HG03196 (cell line): Measurements from ENCODE around the gene TEAD3.
"Not testable (repeated sequence)": the region's sequence is repeated elsewhere in the genome, so short reads cannot be mapped to it uniquely, and the experiment has no call there.

Experiments used
- ATAC-seq: cut with Tn5 transposase; IDR thresholded peaks from one replicate; pipeline ENCODE4 v1.9.1; 2021; ENCODE audit not compliant: unreplicated experiment

Gene TEAD3

DNA sequence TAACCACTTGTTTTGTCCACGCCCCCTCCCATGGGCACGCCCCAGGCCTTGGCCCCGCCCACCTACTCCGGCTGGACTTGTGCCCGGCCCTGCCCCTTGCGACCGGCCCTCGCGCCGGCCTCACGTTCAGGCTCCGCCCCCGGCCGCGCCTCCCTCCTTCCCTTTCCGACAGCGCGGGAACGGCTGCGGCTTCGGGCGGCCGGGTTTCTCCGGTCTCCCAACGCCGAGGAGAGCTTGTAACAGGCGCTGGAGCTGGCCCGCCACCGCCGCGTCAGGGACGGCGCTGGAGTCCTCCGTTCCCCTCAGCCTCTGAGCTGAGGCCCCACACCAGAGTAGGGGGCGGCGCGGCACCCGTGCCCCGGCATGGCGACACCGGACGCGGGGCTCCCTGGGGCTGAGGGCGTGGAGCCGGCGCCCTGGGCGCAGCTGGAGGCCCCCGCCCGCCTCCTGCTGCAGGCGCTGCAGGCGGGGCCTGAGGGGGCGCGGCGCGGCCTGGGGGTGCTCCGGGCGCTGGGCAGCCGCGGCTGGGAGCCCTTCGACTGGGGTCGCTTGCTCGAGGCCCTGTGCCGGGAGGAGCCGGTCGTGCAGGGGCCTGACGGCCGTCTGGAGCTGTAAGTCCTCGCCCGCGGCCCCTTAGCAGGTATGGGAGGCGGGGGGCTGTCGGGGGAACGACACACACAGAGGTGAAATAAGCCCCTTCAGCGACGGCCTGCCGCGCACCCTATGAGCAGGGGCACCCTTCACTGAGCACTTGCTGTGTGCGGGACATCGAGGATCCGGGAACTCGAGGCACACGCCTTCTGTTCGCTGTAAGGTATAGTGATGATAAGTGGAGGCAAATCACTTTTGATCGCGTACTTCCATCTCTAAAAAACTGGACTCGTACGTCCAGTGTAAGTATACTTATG lies 44.4 kb downstream of the TEAD3 start, which contains the start of gene FANCE:
FANCE (plus strand) TSS at position 156 of the 908 bp plus-strand sequence; CDS start at position 364, 208 bp downstream.
- ATAC-seq, result peak; percentile 80

DNA sequence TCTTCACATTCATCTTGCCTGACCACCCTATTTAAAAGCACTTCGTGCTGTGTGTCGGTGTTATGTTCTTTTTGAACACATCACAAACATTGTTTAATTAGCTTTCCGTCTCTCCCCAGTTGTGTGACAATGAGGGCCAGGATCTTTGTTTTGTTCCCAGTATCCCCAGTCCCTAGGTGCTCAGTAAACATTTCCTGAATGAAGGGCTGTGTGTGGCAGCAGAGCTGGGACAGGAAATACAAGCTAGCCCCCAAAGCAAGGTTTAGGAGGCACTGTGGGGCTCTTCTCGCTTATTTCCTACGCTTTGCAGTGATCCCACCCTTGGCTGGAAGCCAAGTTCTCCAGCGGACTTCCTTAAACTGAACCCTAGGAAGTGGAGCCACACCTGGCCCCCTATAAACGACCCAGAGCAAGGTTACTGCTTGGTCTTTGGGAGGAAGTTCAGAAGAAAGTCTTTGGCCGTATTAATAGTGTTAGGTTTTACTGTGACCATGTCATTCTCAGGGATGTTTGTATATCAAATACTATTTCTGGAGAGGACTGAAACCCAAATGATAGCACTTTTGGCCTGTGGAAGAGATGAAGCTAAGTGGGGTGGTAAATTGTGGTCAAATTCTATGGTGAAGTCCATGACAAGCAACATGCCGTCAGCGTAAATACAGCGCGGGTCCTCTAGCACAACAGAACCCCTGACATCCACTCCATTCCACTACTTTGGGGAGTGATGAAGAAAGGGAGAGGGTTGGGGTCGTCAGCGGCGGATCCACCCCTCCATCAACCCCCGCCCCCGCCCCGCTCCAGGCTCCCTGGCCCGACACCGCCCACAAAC lies 45.3 kb downstream of the TEAD3 start:
- ATAC-seq, result no peak

DNA sequence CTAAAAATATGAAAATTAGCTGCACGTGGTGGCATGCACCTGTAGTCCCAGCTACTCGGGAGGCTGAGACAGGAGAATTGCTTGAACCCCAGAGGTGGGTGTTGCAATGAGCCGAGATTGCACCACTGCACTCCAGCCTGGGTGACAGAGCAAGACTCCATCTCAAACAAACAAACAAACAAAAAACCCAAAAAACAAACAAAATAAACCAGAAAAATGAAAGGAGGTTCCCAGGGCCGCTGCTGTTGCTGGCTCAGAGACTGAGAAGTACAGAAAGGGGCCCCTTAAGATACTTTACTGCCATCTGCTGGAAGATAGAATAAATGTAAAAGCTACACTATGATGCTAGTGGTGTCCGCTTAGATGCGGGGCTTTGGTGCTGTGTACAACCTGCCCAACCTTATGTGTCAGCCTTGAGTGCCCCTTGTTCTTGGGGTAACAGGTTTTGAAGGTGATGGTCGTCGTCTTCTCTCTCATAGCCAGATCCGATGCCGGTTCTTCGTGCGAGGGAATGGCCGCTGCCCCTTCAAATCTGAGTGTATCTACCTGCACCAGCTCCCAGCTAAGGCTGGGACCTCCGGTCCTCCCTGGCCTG lies 47.5 kb downstream of the TEAD3 start:
- ATAC-seq, result no peak

DNA sequence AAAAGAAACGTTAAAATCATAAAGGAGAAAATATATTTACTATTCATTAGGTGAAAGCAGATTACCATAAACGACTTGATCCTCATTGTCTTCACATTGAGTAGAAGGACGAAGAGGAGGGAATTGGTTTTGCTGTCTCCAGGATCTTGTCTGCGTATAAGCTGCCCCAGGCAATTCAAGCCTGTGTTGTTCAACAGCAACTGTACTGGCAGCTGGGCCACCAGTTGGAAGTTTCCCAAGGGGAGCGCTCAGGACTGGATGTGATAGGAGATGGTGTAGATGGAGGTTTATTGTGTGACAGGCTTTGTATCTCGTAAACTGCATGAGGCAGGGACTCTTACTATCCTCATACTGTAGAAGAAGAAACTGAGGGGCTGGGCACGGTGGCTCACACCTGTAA lies 48.7 kb downstream of the TEAD3 start:
- ATAC-seq, result no peak

DNA sequence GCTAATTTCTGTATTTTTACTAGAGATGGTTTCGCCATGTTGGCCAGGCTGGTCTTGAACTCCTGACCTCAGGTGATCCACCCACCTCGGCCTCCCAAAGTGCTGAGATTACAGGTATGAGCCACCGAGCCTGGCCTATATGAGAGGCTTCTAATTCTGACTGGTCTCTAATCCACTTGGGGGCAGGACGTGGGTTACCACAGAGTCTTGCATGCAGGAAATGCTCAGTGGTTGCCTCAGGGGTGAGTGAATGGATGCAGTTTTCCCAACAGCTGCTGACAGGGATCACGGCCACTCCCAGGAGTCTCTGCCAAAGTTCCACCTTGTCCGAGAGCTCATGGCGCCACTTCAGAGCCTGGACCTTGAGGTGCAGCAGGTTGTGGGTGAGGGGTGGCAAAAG lies 51.2 kb downstream of the TEAD3 start:
- ATAC-seq, result no peak

DNA sequence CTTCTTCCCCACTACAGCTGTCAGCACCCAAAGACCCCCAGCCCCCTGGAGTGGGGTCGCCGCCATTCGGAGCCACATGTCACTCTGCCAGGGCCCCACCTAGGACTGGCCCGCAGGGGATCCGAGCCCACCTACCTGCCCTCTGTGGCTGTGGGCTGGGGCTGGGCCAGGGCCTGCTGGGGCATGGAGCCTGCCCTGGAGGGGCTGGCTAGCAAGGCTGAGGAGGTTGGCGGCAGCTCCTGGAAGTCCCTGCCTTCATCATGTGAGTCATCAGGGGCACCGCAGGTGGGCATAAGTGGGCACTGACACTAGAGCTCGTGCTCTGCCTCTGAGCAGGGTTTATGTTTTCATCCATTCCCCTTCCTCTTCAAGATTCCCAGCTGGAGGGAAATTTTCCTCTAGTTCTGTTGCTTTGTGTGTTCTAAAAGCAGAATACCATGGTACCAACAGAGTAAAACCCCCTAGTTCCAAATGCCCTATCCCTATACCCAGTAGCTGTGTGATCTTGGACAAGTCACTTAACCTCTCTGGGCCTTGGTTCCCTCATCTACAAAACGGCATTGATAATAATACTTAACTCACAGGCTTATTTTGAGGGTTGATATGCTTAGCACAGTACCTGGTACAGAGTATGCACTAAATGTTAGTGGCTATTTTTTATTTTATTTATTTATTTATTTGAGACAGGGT lies 53.4 kb downstream of the TEAD3 start:
- no peak for ATAC-seq

DNA sequence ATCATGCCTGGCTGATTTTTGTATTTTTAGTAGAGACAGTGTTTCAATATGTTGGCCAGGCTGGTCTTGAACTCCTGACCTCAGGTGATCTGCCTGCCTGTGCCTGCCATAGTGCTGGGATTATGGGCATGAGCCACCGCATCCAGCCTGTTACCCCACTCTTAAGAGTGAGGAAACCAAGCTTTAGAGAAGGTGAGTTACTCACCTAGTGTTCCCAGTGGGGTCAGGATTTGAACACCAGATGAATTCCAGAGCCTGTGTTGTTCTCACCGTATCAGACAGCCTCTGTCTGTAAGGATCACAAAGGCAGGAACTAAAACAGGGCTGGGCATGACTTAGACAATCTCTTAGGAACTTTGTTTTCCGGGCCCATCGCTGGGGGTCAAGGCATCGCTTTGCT lies 54.2 kb downstream of the TEAD3 start:
- ATAC-seq, result no peak

DNA sequence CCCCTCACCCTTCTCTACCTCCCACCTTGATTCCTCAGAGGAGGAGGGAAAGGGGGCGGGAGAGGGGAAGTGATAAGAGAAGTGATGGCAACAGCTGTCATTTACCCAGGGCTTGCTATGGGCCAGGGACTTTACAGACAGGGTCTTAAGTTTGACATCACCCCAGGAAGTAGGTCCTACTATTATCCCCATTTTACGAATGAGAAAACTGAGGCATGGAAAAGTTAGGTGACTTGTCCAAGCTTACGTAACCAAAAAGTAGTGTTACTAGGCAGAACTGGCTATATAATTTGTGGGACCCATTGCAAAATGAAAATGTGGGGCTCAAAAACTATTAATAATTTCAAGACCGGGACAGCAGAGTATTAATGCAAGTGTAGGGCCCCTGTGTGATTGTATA lies 55.2 kb downstream of the TEAD3 start:
- no peak for ATAC-seq

DNA sequence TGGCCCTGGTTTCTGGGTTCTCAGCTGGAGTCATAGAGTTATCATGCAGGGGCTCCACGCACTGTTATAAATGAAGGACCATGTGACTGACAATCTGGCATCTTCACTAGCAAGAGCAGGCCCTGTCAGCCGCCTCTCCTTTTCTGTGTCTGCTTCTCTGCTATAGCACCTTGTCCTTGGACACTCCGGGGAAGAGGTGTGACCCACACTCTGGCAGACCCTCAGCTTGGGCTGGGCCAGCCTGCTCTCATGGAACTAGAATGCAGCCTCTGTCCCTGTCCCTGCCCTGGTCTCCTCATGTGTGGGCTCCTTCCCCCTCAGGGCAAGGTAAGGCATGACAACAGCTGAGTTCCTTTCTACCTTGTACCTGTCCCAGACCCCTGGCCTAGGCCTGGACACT lies 55.7 kb downstream of the TEAD3 start:
- no peak for ATAC-seq

DNA sequence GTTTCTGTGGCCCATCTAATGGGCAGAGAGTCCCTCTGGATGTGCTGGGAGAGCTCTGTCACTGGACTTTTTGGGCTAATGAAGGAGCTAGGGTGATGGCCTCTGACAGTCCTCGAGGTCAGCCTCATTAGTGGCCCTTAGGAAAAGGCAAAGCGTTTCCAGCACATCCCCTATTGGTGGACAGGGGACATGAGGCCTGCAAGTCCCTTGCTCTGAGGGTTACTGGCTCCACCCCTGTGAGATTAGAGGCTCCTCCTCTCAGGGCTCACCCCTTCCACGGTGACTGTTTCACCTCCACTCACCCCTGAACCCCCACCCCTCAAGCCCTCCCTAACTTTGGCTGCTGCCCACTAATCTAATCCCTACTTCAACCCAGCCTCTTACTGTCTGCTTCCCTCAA lies 57.6 kb downstream of the TEAD3 start:
- ATAC-seq, result no peak

DNA sequence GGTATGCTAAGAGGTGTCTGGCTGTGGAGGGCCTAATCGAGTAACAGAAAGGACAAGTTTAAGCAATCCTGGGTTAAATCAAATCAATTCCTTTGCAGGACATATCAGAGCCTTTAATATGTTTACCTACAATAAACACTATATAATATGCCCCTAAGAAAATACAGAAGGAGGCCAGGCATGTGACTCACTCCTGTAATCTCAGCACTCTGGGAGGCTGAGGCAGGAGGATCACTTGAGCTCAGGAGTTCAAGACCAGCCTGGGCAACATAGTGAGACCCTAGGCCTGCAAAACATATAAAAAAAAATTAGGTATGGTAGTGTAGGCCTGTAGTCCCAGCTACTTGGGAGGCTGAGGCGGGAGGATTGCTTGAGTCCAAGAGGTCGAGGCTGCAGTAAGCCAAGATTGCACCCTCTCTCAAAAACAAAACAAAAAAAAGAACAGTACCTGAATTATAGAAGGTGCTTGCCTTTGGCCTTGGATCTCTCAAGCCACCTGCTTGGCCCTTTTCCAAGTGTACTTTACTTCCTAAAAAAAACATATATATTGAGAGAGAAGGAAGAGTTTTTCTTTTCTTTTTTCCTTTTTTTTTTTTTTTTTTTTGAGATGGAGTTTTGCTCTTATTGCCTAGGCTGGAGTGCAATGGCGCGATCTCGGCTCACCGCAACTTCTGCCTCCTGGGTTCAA lies 58.4 kb downstream of the TEAD3 start:
- not testable (repeated sequence) for ATAC-seq

DNA sequence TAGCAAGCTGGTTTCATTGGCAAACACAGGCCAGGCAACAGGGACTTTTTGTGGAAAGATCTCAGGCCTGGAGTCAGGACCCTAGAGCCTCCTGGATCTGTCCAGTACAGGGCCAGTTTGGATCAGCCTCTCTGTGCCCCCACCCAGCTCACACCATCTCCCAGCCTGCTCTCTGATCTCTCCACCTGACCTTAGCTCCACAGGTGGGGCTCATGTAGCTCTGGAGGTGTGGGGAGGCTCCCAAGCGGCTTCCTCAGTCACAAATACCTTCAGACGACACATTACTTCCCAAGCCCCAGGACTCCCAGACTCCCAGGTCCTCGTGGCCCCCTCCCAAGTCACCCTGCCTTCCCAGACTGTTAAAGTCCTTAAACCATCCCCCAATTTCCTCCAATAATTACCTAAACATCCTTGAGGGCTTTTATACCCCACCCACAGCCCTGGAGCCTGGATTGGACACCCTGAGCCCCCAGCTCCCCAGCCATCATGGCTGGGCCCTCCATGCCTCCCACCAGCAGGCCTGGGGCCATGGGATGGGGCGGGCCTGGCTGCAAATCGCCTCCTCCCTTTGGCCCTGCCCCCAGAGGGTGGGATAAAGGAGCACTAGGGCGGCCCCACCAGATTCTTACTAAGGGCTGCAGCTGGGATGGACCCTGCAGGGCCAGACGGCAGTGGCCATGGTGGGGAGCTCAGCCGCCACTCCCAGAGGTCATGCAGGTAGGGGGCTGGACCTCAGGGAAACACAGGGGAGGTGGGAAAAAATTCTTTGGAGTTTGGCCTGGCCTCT lies 60.6 kb downstream of the TEAD3 start:
- no peak for ATAC-seq

DNA sequence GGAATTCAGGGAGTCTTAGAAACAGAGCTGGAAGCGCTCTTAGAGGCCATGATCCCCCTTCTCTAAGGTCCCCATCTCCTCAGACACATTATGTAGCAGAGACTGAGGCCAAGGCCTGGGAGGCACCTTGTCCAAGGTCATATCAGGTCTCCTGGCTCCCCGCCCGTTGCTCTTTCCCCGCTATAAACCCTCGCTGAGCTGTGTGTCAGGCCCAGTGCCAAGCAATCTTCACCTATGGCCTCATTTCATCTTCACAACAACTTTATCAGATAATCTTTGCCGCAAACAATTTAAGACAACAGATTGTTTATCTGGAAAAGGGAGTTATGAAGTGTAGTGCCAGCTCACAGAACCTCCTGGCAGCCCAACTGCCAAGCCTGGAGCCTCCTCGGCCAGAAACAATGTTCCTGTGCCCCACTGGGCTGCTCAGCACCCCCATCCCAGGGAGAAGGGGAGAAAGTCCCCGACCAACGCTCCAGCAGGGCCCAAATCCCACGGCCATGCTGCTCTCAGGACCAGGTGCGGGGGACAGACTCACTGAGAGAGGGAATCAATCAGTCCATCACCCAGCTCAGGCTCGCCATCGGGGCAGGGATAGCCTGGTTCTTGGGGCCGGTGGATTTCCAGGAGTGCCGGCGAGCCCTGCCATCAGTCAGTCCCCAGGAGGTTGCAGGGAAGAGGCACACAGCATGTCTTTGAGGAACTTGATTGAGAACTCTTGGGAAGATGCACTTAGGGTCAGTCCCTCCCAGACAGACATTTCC lies 61.6 kb downstream of the TEAD3 start:
- ATAC-seq, result no peak

DNA sequence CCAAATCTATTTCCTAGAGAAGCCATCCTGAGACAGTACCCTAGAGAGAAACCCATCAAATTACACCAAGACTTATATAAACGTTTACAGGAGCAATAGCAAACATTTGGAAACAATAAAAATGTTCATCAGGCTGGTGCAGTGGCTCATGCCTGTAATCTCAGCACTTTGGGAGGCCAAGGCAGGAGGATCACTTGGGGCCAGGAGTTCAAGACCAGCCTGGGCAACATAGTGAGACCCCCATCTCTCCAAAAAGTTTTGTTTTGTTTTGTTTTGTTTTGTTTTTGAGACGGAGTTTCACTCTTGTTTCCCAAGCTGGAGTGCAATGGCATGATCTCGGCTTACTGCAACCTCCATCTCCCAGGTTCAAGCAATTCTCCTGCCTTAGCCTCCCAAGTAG lies 64.2 kb downstream of the TEAD3 start:
- ATAC-seq, result not testable (repeated sequence)

DNA sequence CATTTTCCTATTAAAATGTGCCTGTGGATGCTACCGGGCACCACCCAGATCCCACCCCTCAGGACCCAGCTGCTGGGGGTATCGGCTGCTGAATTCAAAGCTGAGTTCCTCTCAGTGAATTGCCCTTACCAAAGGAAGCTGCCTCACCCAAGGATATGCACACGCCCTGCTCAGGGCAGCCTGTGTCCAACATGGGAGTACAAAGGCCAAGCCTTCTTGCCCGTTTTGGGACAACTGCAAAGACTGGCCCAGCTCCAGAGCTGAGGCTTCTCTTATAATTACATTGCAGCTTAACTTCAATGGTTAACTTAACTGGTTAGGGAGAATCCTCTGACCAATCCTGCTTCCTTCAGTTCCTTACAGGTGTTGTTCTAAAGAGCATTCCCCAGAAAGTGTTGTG lies 64.6 kb downstream of the TEAD3 start:
- no peak for ATAC-seq

DNA sequence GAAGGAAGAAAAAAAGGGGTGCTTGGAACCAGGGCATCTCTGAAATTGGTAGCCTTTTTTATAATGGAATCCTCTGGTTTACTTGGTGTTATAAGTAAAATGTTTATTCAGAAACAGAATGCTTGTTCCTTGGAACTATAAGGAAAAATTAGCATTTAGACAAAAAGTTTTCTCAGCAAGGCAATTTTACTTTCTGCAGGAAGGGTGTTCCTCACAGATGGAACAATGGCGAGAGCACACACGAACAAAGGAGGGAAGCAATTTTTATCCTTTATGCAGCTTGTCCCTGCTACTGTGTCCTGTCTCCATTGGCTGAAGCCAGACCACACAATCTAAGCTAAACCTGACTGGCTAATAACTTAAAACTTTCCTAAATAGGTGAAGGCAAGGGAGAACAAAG lies 67.4 kb downstream of the TEAD3 start:
- no peak for ATAC-seq

DNA sequence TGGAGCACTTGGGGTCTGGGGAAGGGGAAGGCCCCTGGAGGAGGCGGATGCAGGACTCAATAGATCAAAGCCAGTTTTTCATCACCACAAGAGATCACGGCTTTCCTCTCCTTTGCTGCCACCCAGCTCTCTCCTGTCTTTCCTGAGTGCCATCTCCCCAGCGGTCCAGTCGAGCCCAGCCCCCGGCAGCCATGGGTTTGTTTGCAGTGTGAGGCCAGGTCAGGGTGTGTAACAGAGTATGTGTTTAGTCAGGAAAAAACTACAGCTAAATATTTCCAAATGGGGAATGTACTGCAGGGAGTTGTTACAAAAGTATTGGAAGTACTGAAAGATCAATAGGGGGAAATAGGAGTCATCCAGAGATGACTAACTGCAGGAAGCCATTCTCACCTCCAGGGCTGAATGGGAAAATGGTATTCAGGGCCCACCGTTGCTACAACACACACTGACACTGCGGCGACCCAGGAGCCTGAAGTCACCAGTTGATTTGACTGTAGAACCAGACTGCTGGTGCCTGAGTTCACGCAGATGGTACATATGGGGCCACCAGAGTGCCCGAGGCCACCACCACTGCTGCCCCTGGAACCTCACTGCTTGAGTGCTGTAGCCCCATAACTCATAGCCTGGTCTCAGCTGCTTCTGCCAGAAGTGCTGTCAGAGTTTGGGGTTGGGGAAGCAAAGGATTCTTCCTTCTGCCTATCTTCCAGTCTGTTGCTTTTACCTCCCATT lies 68.3 kb downstream of the TEAD3 start:
- ATAC-seq, result no peak

DNA sequence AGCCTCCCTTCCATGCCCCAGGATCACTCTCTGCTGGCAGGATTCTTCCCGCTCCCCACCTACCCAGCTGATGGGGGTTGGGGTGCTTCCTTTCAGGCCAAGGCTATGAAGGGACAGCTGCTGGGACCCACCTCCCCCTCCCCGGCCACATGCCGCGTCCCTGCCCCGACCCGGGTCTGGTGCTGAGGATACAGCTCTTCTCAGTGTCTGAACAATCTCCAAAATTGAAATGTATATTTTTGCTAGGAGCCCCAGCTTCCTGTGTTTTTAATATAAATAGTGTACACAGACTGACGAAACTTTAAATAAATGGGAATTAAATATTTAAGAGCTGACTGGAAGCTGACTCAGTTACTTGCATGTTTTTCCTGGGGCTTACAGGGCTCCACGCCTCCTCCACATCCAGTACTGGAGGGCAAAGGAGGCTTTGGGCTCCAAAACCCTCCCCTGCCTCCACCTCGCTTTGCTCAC lies 69.0 kb downstream of the TEAD3 start:
- no peak for ATAC-seq
